GM18951 (cell line): ENCODE results near the gene CHCHD3.
"Not testable (repeated sequence)": the region's sequence is repeated elsewhere in the genome, so short reads cannot be mapped to it uniquely, and the experiment has no call there.

Experiments
- POLR2A ChIP-seq: IDR thresholded peaks from 4 replicates; pipeline ENCODE4 v1.6.1; 2011; ENCODE audit warnings: mild to moderate bottlenecking; ENCODE audit not compliant: insufficient read length, insufficient read depth; ENCODE audit errors: extremely low read depth
- in situ Hi-C: fragments of 300-500 bp; cut with MboI; formaldehyde crosslinking; loops from one replicate; pipeline ENCODE4 v1.12.0; 2022; ENCODE audit warnings: low sequenced_read_pairs, mixed read lengths, inconsistent platforms; ENCODE audit not compliant: unreplicated experiment

CHCHD3 gene

DNA sequence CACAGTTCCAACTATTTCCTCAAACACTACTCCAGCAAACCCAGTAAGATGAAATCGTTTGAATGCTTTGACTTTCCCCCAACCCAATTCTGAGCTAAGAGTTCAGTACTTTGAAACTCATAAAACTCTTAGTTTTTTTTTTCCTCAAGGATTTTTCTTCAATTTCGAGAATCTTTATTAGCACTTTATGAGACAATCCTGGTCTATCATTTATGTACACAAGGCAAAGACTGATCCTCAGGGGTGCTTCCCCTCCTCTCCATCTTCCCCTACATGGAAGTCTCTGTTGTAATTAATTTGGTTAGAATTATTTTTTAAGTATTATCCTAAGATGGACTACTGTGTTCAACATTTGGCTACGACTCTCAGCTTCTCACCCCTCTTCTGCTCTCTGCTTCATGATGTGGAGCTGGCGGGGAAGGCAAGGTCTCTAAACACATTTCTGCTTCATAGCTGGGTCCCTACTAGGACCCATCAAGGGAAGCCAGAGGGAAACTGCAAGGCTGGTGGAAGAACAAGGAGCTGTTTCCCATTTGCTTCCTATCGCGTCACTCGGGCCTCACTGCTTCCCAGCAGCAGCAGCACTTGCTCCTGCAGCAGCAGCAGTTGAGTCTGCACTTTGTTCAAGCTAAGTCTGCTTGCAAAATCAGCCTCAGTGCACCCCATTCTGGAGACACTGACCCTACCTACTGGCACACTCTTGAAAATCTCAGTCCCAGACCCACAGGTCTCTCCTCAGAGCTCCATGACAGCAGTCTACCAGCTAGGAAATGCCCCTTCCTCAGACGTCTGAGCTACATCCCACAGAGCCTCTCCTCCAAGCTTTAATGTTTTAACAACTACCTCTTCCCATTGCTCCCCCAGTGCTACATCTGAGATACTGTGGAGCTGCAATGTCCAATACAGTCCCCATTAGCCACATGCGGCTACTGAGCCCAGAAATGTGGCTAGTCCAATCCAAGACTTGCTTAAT is 90.0 kb downstream of the CHCHD3 start:
- in situ Hi-C loops = no loop called here
- TF ChIP-seq POLR2A = no peak

DNA sequence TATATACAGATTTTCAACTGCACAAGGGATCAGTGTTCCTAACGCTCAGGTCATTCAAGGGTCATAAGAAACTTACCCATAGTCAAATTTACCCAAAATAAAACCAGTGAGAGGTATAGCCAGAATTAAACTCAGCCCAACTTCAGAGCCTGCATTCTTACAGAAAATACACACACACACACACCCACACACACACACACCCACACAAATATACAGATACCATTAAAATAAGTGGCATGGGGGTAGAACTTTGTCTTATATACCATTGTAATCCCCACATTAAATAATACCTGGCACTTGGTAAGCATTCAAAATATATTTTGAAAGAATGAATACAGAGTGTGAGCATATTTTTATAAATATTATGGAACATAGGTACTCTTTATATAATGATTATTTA is 93.8 kb downstream of the CHCHD3 start:
- no peak for TF ChIP-seq POLR2A
- in situ Hi-C loops = no loop called here

DNA sequence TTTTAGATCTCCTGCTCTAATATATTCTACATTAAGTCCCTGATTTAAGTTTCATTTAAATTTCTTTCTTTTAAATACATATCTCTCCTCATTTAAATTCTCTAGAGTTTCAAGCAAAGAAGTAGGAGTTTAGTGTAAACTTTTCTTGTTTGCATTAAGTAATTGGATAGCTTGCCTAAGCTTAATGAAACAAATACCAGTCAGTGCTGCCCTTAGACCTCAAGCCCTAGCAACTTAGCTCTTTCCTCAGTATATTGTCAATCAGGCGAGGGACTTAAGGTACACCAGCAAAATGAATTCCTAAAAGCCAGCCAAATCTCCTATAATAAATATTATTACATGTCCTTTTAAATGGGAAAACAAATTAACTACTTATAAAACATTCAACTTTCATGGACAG is 101.5 kb downstream of the CHCHD3 start:
- TF ChIP-seq POLR2A = no peak
- in situ Hi-C loops = no loop called here

DNA sequence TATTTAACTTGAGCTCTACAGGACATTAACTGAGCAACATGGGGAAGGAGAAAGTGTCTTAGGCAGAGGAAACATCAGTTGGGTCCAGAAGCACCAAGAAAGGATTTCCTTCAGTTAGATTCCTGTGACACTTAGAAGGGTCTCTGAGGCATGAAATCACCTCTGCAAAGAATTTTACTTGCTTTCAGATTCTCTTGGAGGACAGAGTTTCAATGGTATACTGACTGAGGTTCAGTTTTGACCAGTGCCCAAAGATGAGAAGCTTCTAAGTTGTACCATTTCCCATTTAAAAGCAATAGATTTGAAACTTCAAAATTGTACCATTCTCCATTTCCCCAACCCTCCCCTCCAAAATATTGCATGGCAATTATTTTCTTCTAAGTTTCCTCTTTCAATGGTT is 102.4 kb downstream of the CHCHD3 start:
- in situ Hi-C loops = no loop called here
- no peak for TF ChIP-seq POLR2A

DNA sequence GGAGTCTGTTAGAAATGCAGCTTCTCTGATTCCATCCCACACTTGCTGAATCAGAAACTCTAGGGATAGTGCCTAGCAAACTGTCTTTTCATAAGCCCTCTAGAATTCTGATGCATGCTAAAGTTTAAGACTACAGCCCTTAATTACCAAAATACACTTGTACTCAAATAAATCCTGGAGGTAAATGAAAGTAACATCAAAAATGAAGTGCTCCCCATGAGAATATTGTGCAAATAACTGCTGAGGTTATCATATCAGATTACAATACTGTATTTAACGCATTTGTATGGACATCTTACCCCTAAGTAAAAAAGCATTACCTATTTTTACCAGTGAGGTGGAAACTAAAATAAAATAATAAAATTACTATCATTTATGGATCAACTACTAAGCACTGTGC is 104.7 kb downstream of the CHCHD3 start:
- in situ Hi-C loops = no loop called here

DNA sequence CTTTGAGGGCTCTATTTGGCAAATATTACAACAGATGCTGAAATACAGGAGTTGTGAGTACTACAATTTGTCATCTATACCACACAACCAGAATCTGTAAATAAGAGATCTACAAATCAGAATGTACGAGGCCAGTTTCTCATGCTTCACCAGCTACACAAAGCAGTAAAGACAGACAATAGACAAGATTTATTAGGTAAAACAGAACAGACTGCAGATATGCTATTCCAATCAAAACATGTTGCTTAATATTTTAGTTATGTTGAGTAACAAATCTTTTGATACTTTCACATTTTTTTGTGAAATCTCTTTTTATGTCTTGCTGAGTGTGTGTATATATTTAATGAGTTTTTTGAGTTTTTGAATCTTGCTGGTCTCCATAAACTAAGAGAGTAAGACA is 109.1 kb downstream of the CHCHD3 start:
- in situ Hi-C loops = no loop called here
- TF ChIP-seq POLR2A = no peak

More for the DNA sequence above, 104.7 kb downstream of the CHCHD3 start:
- TF ChIP-seq POLR2A = no peak

DNA sequence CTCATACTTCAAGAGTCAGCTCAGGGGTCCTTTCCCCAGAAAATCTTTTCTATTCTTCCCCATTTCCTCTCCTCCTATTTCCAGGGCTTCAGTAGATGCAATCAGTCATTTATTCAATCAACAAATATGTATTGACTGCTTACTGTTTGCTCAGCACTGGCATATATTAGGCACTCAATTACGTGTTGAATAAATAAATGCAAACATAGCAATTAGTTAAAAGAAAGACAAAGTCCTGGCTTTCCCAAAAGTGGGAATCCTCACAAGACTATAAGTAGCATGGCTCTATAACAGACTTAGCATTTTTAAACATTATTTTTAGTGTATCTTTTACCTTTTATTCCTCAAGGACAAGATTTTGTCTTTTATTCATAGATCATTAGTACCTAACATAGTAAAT is 111.6 kb downstream of the CHCHD3 start:
- no peak for TF ChIP-seq POLR2A
- in situ Hi-C loops = no loop called here

DNA sequence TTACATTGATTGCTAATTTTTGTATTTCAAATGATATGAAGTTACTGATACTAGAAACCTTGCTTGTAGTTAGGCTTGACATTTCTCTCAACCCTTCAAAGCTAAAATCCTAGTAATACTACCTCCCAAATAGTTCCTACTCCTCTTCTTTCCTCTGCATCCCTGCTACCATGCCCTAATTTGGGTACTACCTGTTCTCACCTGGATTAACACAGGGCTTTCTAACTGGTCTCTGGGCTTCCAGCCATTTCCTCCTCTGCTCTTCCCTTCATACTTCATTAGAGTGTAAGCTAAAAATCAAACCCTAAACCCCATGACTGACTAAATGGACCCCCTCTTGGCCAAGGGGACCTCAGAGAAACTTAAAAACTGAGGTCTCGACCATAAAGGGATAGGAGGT is 112.4 kb downstream of the CHCHD3 start:
- no peak for TF ChIP-seq POLR2A
- in situ Hi-C loops = no loop called here

DNA sequence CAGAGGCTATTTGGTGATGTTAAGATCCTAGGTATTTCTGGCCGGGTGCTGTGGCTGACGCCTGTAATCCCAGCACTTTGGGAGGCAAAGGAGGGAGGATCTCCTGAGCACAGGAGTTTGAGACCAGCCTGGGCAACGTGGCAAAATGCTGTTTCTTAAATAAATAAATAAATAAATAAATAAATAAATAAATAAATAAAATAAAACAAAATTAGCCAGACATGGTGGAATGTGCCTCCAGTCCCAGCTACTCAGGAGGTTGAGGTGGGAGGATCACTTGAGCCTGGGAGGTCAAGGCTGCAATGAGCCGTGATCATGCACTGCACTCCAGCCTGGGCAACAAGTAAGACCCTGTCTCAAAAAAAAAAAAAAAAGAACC is 114.4 kb downstream of the CHCHD3 start:
- in situ Hi-C loops = not testable (repeated sequence)

DNA sequence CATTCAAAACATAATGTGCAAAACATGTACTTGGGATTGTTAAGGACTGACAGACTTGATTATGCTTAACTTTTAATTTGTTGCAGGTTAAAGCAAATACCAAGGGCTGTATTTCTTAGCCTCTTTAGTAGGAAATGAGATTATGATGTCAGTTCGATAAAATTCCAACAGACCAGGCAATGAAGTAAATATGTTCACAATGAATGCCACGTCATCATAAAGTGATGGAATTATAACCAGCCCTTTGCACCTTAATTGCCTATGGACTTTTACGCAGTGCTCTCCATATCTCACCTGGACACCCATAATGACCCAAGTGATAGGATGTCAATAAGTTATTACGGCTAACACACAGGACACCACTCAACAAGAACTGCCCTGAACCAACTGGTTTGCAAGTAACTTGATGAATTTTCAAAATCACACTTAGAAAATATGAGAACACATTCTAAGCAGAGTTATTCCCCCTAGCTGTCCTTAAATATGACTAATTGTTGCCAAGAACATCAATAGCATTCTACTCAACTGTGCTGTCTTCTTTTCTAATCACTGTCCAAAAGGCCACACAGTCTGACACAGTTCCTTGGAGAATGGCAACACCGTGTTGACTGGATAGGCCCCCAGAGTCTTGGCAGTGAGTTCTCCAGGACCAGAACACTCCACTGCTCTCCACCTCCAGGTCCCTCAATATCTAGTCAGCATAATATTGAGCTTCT is 115.0 kb downstream of the CHCHD3 start:
- in situ Hi-C loops = no loop called here
- no peak for TF ChIP-seq POLR2A

DNA sequence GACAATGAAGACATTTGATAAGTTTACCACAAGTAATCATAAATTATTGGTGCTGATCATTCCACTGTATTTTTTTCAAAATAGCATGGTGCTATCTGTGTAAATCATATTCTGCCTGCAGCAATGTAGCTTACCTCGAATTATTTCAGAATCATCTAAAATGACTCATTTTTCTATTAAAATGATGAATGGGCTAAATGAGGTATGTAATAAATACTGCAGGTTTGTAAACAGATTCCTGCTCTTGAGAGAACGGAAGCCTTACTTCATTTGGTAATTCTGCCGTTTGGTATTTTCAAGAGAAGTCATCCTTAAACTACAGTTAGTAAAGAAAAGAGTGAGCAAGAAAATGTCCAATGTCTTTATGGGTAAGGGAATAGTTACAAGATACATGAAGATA is 115.9 kb downstream of the CHCHD3 start:
- in situ Hi-C loops = no loop called here
- no peak for TF ChIP-seq POLR2A

DNA sequence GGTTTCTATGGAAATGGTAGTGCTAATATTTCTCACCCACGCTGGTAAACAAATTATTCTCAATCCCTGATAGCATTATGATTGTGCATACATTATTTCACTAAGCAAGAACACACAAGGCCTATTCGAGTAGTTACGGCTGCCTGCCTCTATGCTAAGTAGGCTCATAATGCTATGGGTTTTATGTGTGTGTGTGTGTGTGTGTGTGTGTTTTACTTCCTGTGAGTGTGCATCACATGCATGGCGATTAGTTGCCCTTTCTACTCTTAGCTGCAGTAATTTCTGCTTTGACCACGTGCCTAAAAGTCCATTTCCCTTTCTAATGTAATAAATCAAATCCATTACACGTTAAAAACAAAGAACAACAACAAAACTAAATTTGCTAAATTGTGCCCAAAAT is 117.0 kb downstream of the CHCHD3 start:
- in situ Hi-C loops = no loop called here
- no peak for TF ChIP-seq POLR2A

DNA sequence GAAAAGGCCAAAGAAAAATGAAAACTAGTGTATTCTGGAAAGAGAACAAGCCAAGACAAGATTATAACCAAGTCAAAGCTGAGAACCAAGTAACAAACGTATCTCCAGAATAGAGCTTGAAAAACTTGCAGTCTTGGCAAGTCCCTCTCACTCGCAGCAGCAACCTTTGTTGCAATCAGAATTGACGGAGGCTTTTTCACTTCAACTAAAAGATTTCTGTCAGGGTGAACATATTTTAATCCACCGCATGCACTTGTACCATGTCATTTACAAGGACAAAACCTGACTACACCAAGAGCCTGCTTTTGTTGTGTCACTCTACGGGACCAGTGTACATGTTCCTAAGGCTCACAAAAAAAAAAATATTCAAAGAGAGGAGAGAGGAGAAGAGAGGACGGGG is 122.0 kb downstream of the CHCHD3 start:
- no peak for TF ChIP-seq POLR2A
- in situ Hi-C loops = no loop called here

DNA sequence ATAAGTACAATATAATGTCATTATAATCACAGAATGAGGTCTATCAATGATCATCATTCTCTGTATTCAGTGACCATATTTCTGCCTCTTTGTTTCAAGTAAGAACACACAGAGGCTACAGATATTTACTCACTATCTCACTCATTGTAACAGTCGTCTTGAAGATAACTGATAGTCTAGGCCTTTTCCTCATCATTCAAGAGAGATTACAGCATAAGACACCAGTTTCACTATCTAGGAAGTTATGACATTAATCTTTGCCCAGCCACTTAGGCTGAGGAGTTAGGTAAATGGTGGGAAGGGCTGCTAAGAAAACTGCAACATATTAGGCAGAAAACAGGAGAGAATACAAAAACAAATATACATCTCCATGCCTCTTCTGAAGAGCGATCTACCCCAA is 125.3 kb downstream of the CHCHD3 start:
- TF ChIP-seq POLR2A = no peak
- in situ Hi-C loops = no loop called here
